IgD-negative memory B cell (primary cell): ENCODE measurements around the gene RESF1. TPM values are rescaled to one million over a fixed set of nuclear protein-coding genes. Genes with fewer than 3 reads are reported as not detected.
A peak's percentile ranks its signal among the peaks of the same experiment; 100 is the strongest.
"Not testable (repeated sequence)": the region's sequence is repeated elsewhere in the genome, so short reads cannot be mapped to it uniquely, and the experiment has no call there.

Experiments used
- H3K27ac Mint-ChIP-seq, 3 donors: one replicate each; pipeline ENCODE4 v1.8.0; 2020 to 2022; ENCODE audit warnings: mild to moderate bottlenecking in 3 of 3, mixed read lengths in 3 of 3, moderate library complexity in 1 of 3
- H3K27me3 Mint-ChIP-seq: one replicate; pipeline ENCODE4 v1.8.0; 2021; ENCODE audit warnings: mixed read lengths
- H3K36me3 Mint-ChIP-seq: one replicate; pipeline ENCODE4 v1.8.0; 2020; ENCODE audit warnings: mild to moderate bottlenecking, mixed read lengths
- H3K4me1 Mint-ChIP-seq, 3 donors: one replicate each; pipeline ENCODE4 v1.8.0; 2020 to 2022; ENCODE audit warnings: mixed read lengths in 3 of 3, mild to moderate bottlenecking in 1 of 3
- H3K4me3 Mint-ChIP-seq, 4 donors: one replicate each; pipeline ENCODE4 v1.8.0; 2020 to 2022; ENCODE audit warnings: mild to moderate bottlenecking in 4 of 4, mixed read lengths in 4 of 4, moderate library complexity in 3 of 4
- H3K9me3 Mint-ChIP-seq, 3 donors: one replicate each; pipeline ENCODE4 v1.8.0; 2020 to 2021; ENCODE audit warnings: mixed read lengths in 3 of 3, mild to moderate bottlenecking in 1 of 3
- polyA plus RNA-seq: library from polyadenylated mRNA; unstranded; fragments of 300-500 nt; fragmentation: Illumina TruSeq; gene quantifications from one replicate; pipeline ENCODE4 v1.2.3, GENCODE V29; 2021

Gene RESF1
- 193 TPM for polyA plus RNA-seq

- Mint-ChIP-seq H3K4me1 (peaks cover 43 to 55% (median 53%) of the 10 kb centered on the region in 3 donors), H3K9me3 (peaks cover 0 to 1% (median 0%) of the 10 kb centered on the region in 3 donors), H3K4me3 (peak within 1 kb of the TSS; percentile 93 to 100 (median 97)), H3K27ac (peak within 1 kb of the TSS; percentile 98 to 99 (median 98)), H3K27me3 (no peaks in the 10 kb centered on the region), H3K36me3 (peaks cover 19% of the 10 kb centered on the region)
Observed at GRCh38 chr12:31959161-31959700, at the start of gene RESF1. Gene RESF1, plus strand, starts transcription at chr12:31959415. Its CDS starts 21,541 bp downstream, at chr12:31980956.

- Mint-ChIP-seq H3K27ac (peak overlapping the region in 2 of 3 donors; percentile 34 to 59), H3K4me1 (peaks cover 2 to 4% (median 3%) of the 10 kb centered on the region in 3 donors), H3K36me3 (peaks cover 3% of the 10 kb centered on the region), H3K9me3 (peaks cover 5 to 6% (median 5%) of the 10 kb centered on the region in 3 donors), H3K4me3 (no peak overlapping the region), H3K27me3 (no peaks in the 10 kb centered on the region)
Observed at GRCh38 chr12:31914927-31915326, 44.3 kb upstream of the RESF1 start.

GRCh38 chr12:31915446-31915845 lies 43.8 kb upstream of the RESF1 start:
- H3K27ac Mint-ChIP-seq = no peak overlapping the region

GRCh38 chr12:31922341-31923062 lies 36.7 kb upstream of the RESF1 start:
- Mint-ChIP-seq H3K4me1 (peaks cover 0 to 2% (median under 1%) of the 10 kb centered on the region in 3 donors), H3K36me3 (peaks cover 10% of the 10 kb centered on the region), H3K27me3 (no peaks in the 10 kb centered on the region), H3K4me3 (peak overlapping the region in 1 of 4 donors; percentile 23), H3K9me3 (peaks cover 6 to 15% (median 14%) of the 10 kb centered on the region in 3 donors), H3K27ac (no peak overlapping the region)

More at GRCh38 chr12:31915446-31915845, 43.8 kb upstream of the RESF1 start:
- Mint-ChIP-seq H3K36me3 (peaks cover 3% of the 10 kb centered on the region), H3K4me3 (no peak overlapping the region), H3K27me3 (no peaks in the 10 kb centered on the region), H3K9me3 (peaks cover 3 to 6% (median 5%) of the 10 kb centered on the region in 3 donors), H3K4me1 (peaks cover 2 to 4% (median 3%) of the 10 kb centered on the region in 3 donors)

GRCh38 chr12:31923063-31923412 lies 36.2 kb upstream of the RESF1 start:
- H3K27ac Mint-ChIP-seq = peak overlapping the region in 1 of 3 donors; percentile 1
- peaks cover 0 to 5% (median 2%) of the 10 kb centered on the region in 3 donors for H3K4me1 Mint-ChIP-seq
- H3K36me3 Mint-ChIP-seq = peaks cover 10% of the 10 kb centered on the region
- peak overlapping the region in 1 of 4 donors; percentile 26 for H3K4me3 Mint-ChIP-seq
- H3K27me3 Mint-ChIP-seq = no peaks in the 10 kb centered on the region
- peaks cover 4 to 15% (median 14%) of the 10 kb centered on the region in 3 donors for H3K9me3 Mint-ChIP-seq

GRCh38 chr12:31928246-31929026 lies 30.8 kb upstream of the RESF1 start:
- Mint-ChIP-seq H3K27ac (peak overlapping the region; percentile 80 to 97 (median 95)), H3K27me3 (no peaks in the 10 kb centered on the region), H3K36me3 (peaks cover 3% of the 10 kb centered on the region), H3K4me3 (peak overlapping the region; percentile 83 to 96 (median 88)), H3K9me3 (peaks cover 2 to 4% (median 2%) of the 10 kb centered on the region in 3 donors), H3K4me1 (peaks cover 22 to 33% (median 28%) of the 10 kb centered on the region in 3 donors)

- Mint-ChIP-seq H3K4me3 (peak overlapping the region; percentile 83 to 96 (median 88)), H3K36me3 (peaks cover 4% of the 10 kb centered on the region), H3K4me1 (peaks cover 22 to 33% (median 31%) of the 10 kb centered on the region in 3 donors), H3K9me3 (peaks cover 0 to 2% (median 0%) of the 10 kb centered on the region in 3 donors), H3K27ac (peak overlapping the region; percentile 80 to 97 (median 95)), H3K27me3 (no peaks in the 10 kb centered on the region)
Observed at GRCh38 chr12:31929027-31929526, 30.1 kb upstream of the RESF1 start.

GRCh38 chr12:31931796-31932715 lies 27.2 kb upstream of the RESF1 start:
- H3K27ac Mint-ChIP-seq = peak overlapping the region; percentile 9 to 37 (median 25)
- peaks cover 2% of the 10 kb centered on the region for H3K36me3 Mint-ChIP-seq
- H3K4me1 Mint-ChIP-seq = peaks cover 27 to 35% (median 32%) of the 10 kb centered on the region in 3 donors
- peaks cover 0 to 3% (median 3%) of the 10 kb centered on the region in 3 donors for H3K9me3 Mint-ChIP-seq
- peak overlapping the region in 1 of 4 donors; percentile 43 for H3K4me3 Mint-ChIP-seq
- H3K27me3 Mint-ChIP-seq = no peaks in the 10 kb centered on the region

- Mint-ChIP-seq H3K27me3 (no peaks in the 10 kb centered on the region), H3K4me1 (peaks cover 4 to 6% (median 5%) of the 10 kb centered on the region in 3 donors), H3K9me3 (peaks cover 7 to 13% (median 11%) of the 10 kb centered on the region in 3 donors), H3K36me3 (peaks cover 15% of the 10 kb centered on the region), H3K27ac (no peak overlapping the region), H3K4me3 (no peak overlapping the region)
Observed at GRCh38 chr12:31944299-31944698, 14.9 kb upstream of the RESF1 start.

- Mint-ChIP-seq H3K36me3 (peaks cover 16% of the 10 kb centered on the region), H3K27me3 (no peaks in the 10 kb centered on the region), H3K9me3 (peaks cover 9 to 17% (median 10%) of the 10 kb centered on the region in 3 donors), H3K4me1 (peaks cover 25 to 31% (median 31%) of the 10 kb centered on the region in 3 donors), H3K4me3 (peak overlapping the region in 1 of 4 donors; percentile 12), H3K27ac (no peak overlapping the region)
Observed at GRCh38 chr12:31947971-31948370, 11.2 kb upstream of the RESF1 start.

GRCh38 chr12:31948697-31949359 lies 10.4 kb upstream of the RESF1 start:
- Mint-ChIP-seq H3K4me3 (peak overlapping the region in 1 of 4 donors; percentile 71), H3K4me1 (peaks cover 28 to 38% (median 31%) of the 10 kb centered on the region in 3 donors), H3K9me3 (peaks cover 9 to 17% (median 10%) of the 10 kb centered on the region in 3 donors), H3K27ac (peak overlapping the region in 1 of 3 donors; percentile 18), H3K36me3 (peaks cover 12% of the 10 kb centered on the region)
- not testable (repeated sequence) for H3K27me3 Mint-ChIP-seq

GRCh38 chr12:31950088-31950487 lies 9.1 kb upstream of the RESF1 start:
- H3K4me1 Mint-ChIP-seq = peaks cover 34 to 38% (median 34%) of the 10 kb centered on the region in 3 donors
- peaks cover 4 to 17% (median 10%) of the 10 kb centered on the region in 3 donors for H3K9me3 Mint-ChIP-seq
- H3K36me3 Mint-ChIP-seq = peaks cover 10% of the 10 kb centered on the region
- H3K4me3 Mint-ChIP-seq = peak overlapping the region in 2 of 4 donors; percentile 74 to 84
- peak overlapping the region; percentile 18 to 65 (median 41) for H3K27ac Mint-ChIP-seq
- no peaks in the 10 kb centered on the region for H3K27me3 Mint-ChIP-seq

GRCh38 chr12:31950492-31950891 lies 8.7 kb upstream of the RESF1 start:
- H3K9me3 Mint-ChIP-seq = peaks cover 4 to 17% (median 10%) of the 10 kb centered on the region in 3 donors
- no peaks in the 10 kb centered on the region for H3K27me3 Mint-ChIP-seq
- peak overlapping the region; percentile 18 to 65 (median 41) for H3K27ac Mint-ChIP-seq
- H3K4me3 Mint-ChIP-seq = peak overlapping the region in 3 of 4 donors; percentile 44 to 84 (median 74)
- peaks cover 12% of the 10 kb centered on the region for H3K36me3 Mint-ChIP-seq
- peaks cover 37 to 39% (median 38%) of the 10 kb centered on the region in 3 donors for H3K4me1 Mint-ChIP-seq
